Spleen (tissue), 3 donors: ENCODE data around the gene PRG3.

Source experiments
- POLR2A ChIP-seq, 3 donors: fragments of 450-650 bp; IDR thresholded peaks; one replicate each; pipeline ENCODE4 v1.5.1; 2017; ENCODE audit warnings: antibody characterized with exemption in 3 of 3, mild to moderate bottlenecking in 1 of 3
- POLR2AphosphoS5 ChIP-seq, 3 donors: sonication (generic); formaldehyde crosslinking; IDR thresholded peaks; one replicate each; pipeline ENCODE4 v1.5.1; 2017; ENCODE audit warnings: antibody characterized with exemption in 3 of 3

GRCh38 chr11:57403802-57404147 is 22.8 kb upstream of the PRG3 start:
- TF ChIP-seq POLR2A (IDR thresholded peaks at IDR 0.05) (no peak), POLR2AphosphoS5 (IDR thresholded peaks at IDR 0.05) (no peak)
